ENCODE results near the gene ARID3C.

DNA sequence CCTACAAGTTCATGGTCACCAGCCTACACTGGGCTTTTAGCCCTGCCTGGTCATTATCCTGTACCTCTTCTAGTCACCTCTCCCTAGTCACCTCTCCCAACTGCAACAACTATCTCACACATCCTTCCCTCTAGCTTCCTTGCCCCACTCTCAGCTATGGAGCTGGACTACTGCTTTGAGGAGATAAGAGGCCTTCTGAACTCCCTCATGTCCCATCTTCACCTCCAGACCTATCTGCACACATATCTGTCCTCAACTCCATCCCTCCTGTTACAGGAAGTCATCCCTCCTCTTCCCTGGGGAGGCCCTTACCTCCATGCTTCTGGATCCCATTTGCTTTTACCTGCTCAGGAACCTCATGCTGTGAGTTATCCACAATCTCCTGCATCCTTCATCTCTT lies 22.7 kb downstream of the ARID3C start:
- TF ChIP-seq POLR2AphosphoS2 (conservative IDR thresholded peaks at IDR 0.05; ENCODE audit: low read length) (no peak), HOXA7 (CRISPR knock-in tag; IDR thresholded peaks at IDR 0.05) (no peak), CHD2 (IDR thresholded peaks at IDR 0.05; ENCODE audit: low read length, partially characterized antibody) (no peak), JUNB (IDR thresholded peaks at IDR 0.05) (no peak), POLR2A (IDR thresholded peaks at IDR 0.05; ENCODE audit: low read length) (no peak), EP300 (IDR thresholded peaks at IDR 0.05) (no peak), RFX5 (IDR thresholded peaks at IDR 0.05) (no peak), EHMT2 (IDR thresholded peaks at IDR 0.05; ENCODE audit: low read depth) (no peak), HOXB13 (CRISPR knock-in tag; IDR thresholded peaks at IDR 0.05; ENCODE audit: low read depth) (no peak)
- TF ChIP-seq, protein P1, sequence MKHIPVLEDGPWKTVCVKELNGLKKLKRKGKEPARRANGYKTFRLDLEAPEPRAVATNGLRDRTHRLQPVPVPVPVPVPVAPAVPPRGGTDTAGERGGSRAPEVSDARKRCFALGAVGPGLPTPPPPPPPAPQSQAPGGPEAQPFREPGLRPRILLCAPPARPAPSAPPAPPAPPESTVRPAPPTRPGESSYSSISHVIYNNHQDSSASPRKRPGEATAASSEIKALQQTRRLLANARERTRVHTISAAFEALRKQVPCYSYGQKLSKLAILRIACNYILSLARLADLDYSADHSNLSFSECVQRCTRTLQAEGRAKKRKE (CRISPR knock-in tag; IDR thresholded peaks at IDR 0.05; ENCODE audit: low read depth): no peak
- TF ChIP-seq, protein P2, sequence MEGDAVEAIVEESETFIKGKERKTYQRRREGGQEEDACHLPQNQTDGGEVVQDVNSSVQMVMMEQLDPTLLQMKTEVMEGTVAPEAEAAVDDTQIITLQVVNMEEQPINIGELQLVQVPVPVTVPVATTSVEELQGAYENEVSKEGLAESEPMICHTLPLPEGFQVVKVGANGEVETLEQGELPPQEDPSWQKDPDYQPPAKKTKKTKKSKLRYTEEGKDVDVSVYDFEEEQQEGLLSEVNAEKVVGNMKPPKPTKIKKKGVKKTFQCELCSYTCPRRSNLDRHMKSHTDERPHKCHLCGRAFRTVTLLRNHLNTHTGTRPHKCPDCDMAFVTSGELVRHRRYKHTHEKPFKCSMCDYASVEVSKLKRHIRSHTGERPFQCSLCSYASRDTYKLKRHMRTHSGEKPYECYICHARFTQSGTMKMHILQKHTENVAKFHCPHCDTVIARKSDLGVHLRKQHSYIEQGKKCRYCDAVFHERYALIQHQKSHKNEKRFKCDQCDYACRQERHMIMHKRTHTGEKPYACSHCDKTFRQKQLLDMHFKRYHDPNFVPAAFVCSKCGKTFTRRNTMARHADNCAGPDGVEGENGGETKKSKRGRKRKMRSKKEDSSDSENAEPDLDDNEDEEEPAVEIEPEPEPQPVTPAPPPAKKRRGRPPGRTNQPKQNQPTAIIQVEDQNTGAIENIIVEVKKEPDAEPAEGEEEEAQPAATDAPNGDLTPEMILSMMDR (IDR thresholded peaks at IDR 0.05): no peak

Measured in A549 (cell line).